ENCODE results near the gene VWC2L.

DNA sequence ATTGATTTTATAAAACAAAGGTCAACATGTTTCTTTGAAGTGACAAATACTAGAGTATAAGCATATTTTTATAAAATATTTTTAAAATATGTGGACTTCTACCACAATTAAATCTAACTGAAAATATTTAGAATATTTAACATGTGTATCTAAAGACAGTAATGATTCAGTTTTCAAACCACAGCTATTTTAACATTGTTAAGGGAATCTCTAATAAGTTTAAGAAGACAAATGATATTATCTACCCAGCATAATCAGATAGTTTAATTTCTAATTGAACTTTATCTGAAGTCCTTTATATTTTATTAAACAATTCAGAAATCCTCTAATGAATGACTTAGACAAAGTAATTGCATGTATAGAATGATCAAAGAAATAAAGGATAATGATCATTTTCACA is 96.2 kb downstream of the VWC2L start:
- TF ChIP-seq, protein P1, sequence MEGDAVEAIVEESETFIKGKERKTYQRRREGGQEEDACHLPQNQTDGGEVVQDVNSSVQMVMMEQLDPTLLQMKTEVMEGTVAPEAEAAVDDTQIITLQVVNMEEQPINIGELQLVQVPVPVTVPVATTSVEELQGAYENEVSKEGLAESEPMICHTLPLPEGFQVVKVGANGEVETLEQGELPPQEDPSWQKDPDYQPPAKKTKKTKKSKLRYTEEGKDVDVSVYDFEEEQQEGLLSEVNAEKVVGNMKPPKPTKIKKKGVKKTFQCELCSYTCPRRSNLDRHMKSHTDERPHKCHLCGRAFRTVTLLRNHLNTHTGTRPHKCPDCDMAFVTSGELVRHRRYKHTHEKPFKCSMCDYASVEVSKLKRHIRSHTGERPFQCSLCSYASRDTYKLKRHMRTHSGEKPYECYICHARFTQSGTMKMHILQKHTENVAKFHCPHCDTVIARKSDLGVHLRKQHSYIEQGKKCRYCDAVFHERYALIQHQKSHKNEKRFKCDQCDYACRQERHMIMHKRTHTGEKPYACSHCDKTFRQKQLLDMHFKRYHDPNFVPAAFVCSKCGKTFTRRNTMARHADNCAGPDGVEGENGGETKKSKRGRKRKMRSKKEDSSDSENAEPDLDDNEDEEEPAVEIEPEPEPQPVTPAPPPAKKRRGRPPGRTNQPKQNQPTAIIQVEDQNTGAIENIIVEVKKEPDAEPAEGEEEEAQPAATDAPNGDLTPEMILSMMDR (IDR thresholded peaks at IDR 0.05): no peak
- no peak for TF ChIP-seq POLR2AphosphoS5 (IDR thresholded peaks at IDR 0.05)

All from prostate gland (tissue), 2 donors.